SK-N-SH (cell line): ENCODE results near the gene MTHFS. TPM values are rescaled to one million over a fixed set of nuclear protein-coding genes. Genes with fewer than 3 reads are reported as not detected.

Experiments used
- CTCF ChIA-PET: fragments of 300-600, 350-600 bp; formaldehyde crosslinking; extraction: SDS; loops from one replicate; lab custom pipeline; 2021; lab: Yijun Ruan, JAX
- POLR2A ChIA-PET: fragments of 350-600 bp; sonication (Branson Sonifier 250); formaldehyde crosslinking; extraction: SDS; loops from one replicate; lab custom pipeline; 2020; ENCODE audit warnings: antibody characterized with exemption, inconsistent platforms; lab: Yijun Ruan, JAX
- DNase-seq: peaks from one replicate; pipeline ENCODE4 v3.0.0; 2012
- H2AFZ ChIP-seq: fragments of 200-600 bp; sonication (generic); 2 replicates; pipeline ENCODE4 v1.8.1; 2016; ENCODE audit warnings: antibody characterized with exemption, mild to moderate bottlenecking, low read depth
- H3F3A ChIP-seq: fragments of 200-600 bp; sonication (generic); replicated peaks from 2 replicates; pipeline ENCODE3; 2016; ENCODE audit warnings: antibody characterized with exemption, mild to moderate bottlenecking; ENCODE audit not compliant: insufficient read depth
- H3K27ac ChIP-seq, 2 experiments: fragments of 200-500 bp in 1 of 2; fragments of 200-600 bp in 1 of 2; sonication (Bioruptor generic) in 1 of 2; sonication (generic), shearing (Covaris generic) in 1 of 2; 2 replicates each; pipeline versions ENCODE4 v1.5.1 to v1.6.1; 2014 to 2016; ENCODE audit warnings: low read depth in 2 of 2, inconsistent platforms in 1 of 2, low read length in 1 of 2, mild to moderate bottlenecking in 1 of 2, mixed read lengths in 1 of 2
- H3K27me3 ChIP-seq: fragments of 200-600 bp; sonication (generic), shearing (Covaris generic); 2 replicates; pipeline ENCODE4 v1.6.1; 2016; ENCODE audit warnings: mixed run types; ENCODE audit not compliant: insufficient read depth
- H3K36me3 ChIP-seq, 2 experiments: fragments of 200-500 bp in 1 of 2; fragments of 200-600 bp in 1 of 2; sonication (Bioruptor generic) in 1 of 2; sonication (generic) in 1 of 2; replicated peaks in 1 of 2; 2 replicates each; pipeline versions ENCODE3 to v1.5.1; 2014 to 2016; ENCODE audit warnings: low read length in 1 of 2, mild to moderate bottlenecking in 1 of 2; ENCODE audit not compliant: insufficient read depth in 2 of 2, control insufficient read depth in 1 of 2
- H3K4me1 ChIP-seq, 2 experiments: fragments of 200-500 bp in 1 of 2; fragments of 200-600 bp in 1 of 2; sonication (Bioruptor generic) in 1 of 2; sonication (generic), shearing (Covaris generic) in 1 of 2; 2 replicates each; pipeline versions ENCODE4 v1.5.1 to v1.6.1; 2014 to 2016; ENCODE audit warnings: low read depth in 1 of 2, low read length in 1 of 2, mixed run types in 1 of 2; ENCODE audit not compliant: insufficient read depth in 2 of 2, control insufficient read depth in 1 of 2
- H3K4me2 ChIP-seq: fragments of 200-600 bp; sonication (generic), shearing (Covaris generic); 2 replicates; pipeline ENCODE4 v1.6.1; 2017; ENCODE audit warnings: mixed run types
- H3K4me3 ChIP-seq, 2 experiments: fragments of 200-500 bp in 1 of 2; fragments of 200-600 bp in 1 of 2; sonication (Bioruptor generic) in 1 of 2; sonication (generic), shearing (Covaris generic) in 1 of 2; 2 replicates each; pipeline versions ENCODE4 v1.5.1 to v1.8.1; 2014 to 2016; ENCODE audit warnings: low read depth in 2 of 2, inconsistent platforms in 1 of 2, low read length in 1 of 2, mild to moderate bottlenecking in 1 of 2, mixed read lengths in 1 of 2, moderate library complexity in 1 of 2
- H3K79me2 ChIP-seq: fragments of 200-600 bp; sonication (generic); 2 replicates; pipeline ENCODE4 v1.8.1; 2017; ENCODE audit warnings: mild to moderate bottlenecking; ENCODE audit not compliant: insufficient read depth
- H3K9ac ChIP-seq: fragments of 200-600 bp; sonication (generic); 2 replicates; pipeline ENCODE4 v1.6.1; 2017; ENCODE audit warnings: mixed run types
- H3K9me2 ChIP-seq: fragments of 200-600 bp; sonication (generic); 2 replicates; pipeline ENCODE4 v1.6.1; 2017; ENCODE audit warnings: mixed run types
- H3K9me3 ChIP-seq: fragments of 200-600 bp; sonication (generic); 2 replicates; pipeline ENCODE4 v1.6.1; 2017; ENCODE audit warnings: mixed run types, mild to moderate bottlenecking, moderate library complexity
- H4K20me1 ChIP-seq: fragments of 200-600 bp; sonication (generic); 2 replicates; pipeline ENCODE4 v1.6.1; 2017; ENCODE audit warnings: mild to moderate bottlenecking, mixed run types; ENCODE audit not compliant: insufficient read depth
- CHD2 ChIP-seq: fragments of 150-350 bp; IDR thresholded peaks from 2 replicates; pipeline ENCODE4 v1.6.1; 2018; ENCODE audit warnings: low read length; ENCODE audit not compliant: partially characterized antibody
- ELF1 ChIP-seq: IDR thresholded peaks from 2 replicates; pipeline ENCODE4 v1.4.0; 2012
- EZH2phosphoT487 ChIP-seq: fragments of 200-600 bp; sonication (generic); IDR thresholded peaks from 2 replicates; pipeline ENCODE4 v1.6.1; 2017; ENCODE audit warnings: low read depth, mixed run types, mild to moderate bottlenecking, antibody characterized with exemption, moderate library complexity, borderline replicate concordance
- FOXM1 ChIP-seq: IDR thresholded peaks from 2 replicates; pipeline ENCODE4 v1.4.0; 2012; ENCODE audit warnings: low read depth, mild to moderate bottlenecking
- GABPA ChIP-seq: IDR thresholded peaks from 2 replicates; pipeline ENCODE4 v1.4.0; 2012; ENCODE audit warnings: low read depth, mild to moderate bottlenecking
- GATA2 ChIP-seq: sonication (generic); formaldehyde crosslinking; IDR thresholded peaks from 2 replicates; pipeline ENCODE4 v1.5.0; 2020; ENCODE audit warnings: mild to moderate bottlenecking, missing genetic modification reagents
- JUND ChIP-seq: IDR thresholded peaks from 2 replicates; pipeline ENCODE4 v1.4.0; 2012
- NRF1 ChIP-seq: IDR thresholded peaks from 2 replicates; pipeline ENCODE4 v1.6.1; 2012; ENCODE audit warnings: low read depth, mild to moderate bottlenecking, low read length
- POLR2AphosphoS5 ChIP-seq: IDR thresholded peaks from 2 replicates; pipeline ENCODE4 v1.6.1; 2012; ENCODE audit warnings: low read depth, low read length
- RXRA ChIP-seq: IDR thresholded peaks from 2 replicates; pipeline ENCODE4 v1.4.0; 2012; ENCODE audit warnings: low read depth, mild to moderate bottlenecking, borderline replicate concordance
- SMC3 ChIP-seq: IDR thresholded peaks from 2 replicates; pipeline ENCODE4 v1.6.1; 2012; ENCODE audit warnings: low read depth, low read length, improper control_type of control experiment
- TEAD4 ChIP-seq: IDR thresholded peaks from 2 replicates; pipeline ENCODE4 v1.4.0; 2012; ENCODE audit warnings: mild to moderate bottlenecking, borderline replicate concordance; ENCODE audit not compliant: insufficient read depth
- YY1 ChIP-seq: IDR thresholded peaks from 2 replicates; pipeline ENCODE4 v1.4.0; 2012; ENCODE audit warnings: low read depth, mild to moderate bottlenecking
- WGBS: methylation state at CpG from one replicate; pipeline ENCODE4 v1.1.6; 2017; ENCODE audit warnings: low lambda C conversion rate; 5-methylcytosine and 5-hydroxymethylcytosine counted together
- polyA plus RNA-seq, 3 experiments: library from polyadenylated mRNA; depleted of rRNA; stranded (reverse); fragments of >200 nt; gene quantifications; 2 replicates each; pipeline ENCODE4 v1.2.3, GENCODE V29; 2012
- TF ChIP-seq, protein P1 (sequence below): IDR thresholded peaks from 2 replicates; pipeline ENCODE4 v1.4.0; 2012; ENCODE audit warnings: low read depth, borderline replicate concordance
- TF ChIP-seq, protein P2 (sequence below): IDR thresholded peaks from 2 replicates; pipeline ENCODE4 v1.6.1; 2012; ENCODE audit warnings: mild to moderate bottlenecking, low read depth, low read length, moderate library complexity

Gene MTHFS
- polyA plus RNA-seq, 1 of the 3 experiments (the other 2 are of a cell fraction) = 21.9 TPM

- TF ChIP-seq EZH2phosphoT487 (no peak), SMC3 (no peak), CHD2 (no peak), GABPA (no peak), FOXM1 (no peak), ELF1 (no peak)
- Histone ChIP-seq H3F3A (no peaks in the 10 kb centered on the region), H3K79me2 (no peaks in the 10 kb centered on the region), H3K4me3 (no peak overlapping the region), H3K27ac (no peak overlapping the region), H3K9ac (no peak overlapping the region), H3K27me3 (no peaks in the 10 kb centered on the region), H3K4me2 (no peak overlapping the region), H3K36me3 (no peaks in the 10 kb centered on the region), H2AFZ (no peak overlapping the region), H3K4me1 (peaks cover 0 to 9% of the 10 kb centered on the region in 2 experiments; a peak in 1 of 4 replicates), H3K9me2 (no peaks in the 10 kb centered on the region), H3K9me3 (no peaks in the 10 kb centered on the region), H4K20me1 (no peaks in the 10 kb centered on the region)
- CTCF ChIA-PET = no interaction called here
- POLR2A ChIA-PET = no interaction called here
- DNase-seq = no peak
Observed at GRCh38 chr15:79820176-79820575, 76.6 kb downstream of the MTHFS start.

GRCh38 chr15:79816571-79816970 is 80.2 kb downstream of the MTHFS start:
- Histone ChIP-seq H3K79me2 (no peaks in the 10 kb centered on the region), H3K27me3 (no peaks in the 10 kb centered on the region), H3K4me2 (no peak overlapping the region), H3K9ac (no peak overlapping the region), H3K4me3 (no peak overlapping the region), H4K20me1 (no peaks in the 10 kb centered on the region), H2AFZ (no peak overlapping the region), H3F3A (no peaks in the 10 kb centered on the region), H3K9me3 (no peaks in the 10 kb centered on the region), H3K27ac (no peak overlapping the region), H3K36me3 (no peaks in the 10 kb centered on the region), H3K9me2 (no peaks in the 10 kb centered on the region), H3K4me1 (peaks cover 0 to 27% of the 10 kb centered on the region in 2 experiments; a peak in 2 of 4 replicates)
- POLR2A ChIA-PET = no interaction called here
- peak; percentile 21 for DNase-seq
- WGBS = 78% methylated on average over 3 of the region's 6 CpGs
- TF ChIP-seq, protein P1, sequence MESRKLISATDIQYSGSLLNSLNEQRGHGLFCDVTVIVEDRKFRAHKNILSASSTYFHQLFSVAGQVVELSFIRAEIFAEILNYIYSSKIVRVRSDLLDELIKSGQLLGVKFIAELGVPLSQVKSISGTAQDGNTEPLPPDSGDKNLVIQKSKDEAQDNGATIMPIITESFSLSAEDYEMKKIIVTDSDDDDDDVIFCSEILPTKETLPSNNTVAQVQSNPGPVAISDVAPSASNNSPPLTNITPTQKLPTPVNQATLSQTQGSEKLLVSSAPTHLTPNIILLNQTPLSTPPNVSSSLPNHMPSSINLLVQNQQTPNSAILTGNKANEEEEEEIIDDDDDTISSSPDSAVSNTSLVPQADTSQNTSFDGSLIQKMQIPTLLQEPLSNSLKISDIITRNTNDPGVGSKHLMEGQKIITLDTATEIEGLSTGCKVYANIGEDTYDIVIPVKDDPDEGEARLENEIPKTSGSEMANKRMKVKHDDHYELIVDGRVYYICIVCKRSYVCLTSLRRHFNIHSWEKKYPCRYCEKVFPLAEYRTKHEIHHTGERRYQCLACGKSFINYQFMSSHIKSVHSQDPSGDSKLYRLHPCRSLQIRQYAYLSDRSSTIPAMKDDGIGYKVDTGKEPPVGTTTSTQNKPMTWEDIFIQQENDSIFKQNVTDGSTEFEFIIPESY = no peak
- TF ChIP-seq GABPA (no peak), FOXM1 (no peak), NRF1 (no peak), TEAD4 (no peak), YY1 (no peak), SMC3 (no peak), JUND (no peak), RXRA (no peak), GATA2 (CRISPR knock-in tag) (no peak), POLR2AphosphoS5 (no peak)
- TF ChIP-seq, protein P2, sequence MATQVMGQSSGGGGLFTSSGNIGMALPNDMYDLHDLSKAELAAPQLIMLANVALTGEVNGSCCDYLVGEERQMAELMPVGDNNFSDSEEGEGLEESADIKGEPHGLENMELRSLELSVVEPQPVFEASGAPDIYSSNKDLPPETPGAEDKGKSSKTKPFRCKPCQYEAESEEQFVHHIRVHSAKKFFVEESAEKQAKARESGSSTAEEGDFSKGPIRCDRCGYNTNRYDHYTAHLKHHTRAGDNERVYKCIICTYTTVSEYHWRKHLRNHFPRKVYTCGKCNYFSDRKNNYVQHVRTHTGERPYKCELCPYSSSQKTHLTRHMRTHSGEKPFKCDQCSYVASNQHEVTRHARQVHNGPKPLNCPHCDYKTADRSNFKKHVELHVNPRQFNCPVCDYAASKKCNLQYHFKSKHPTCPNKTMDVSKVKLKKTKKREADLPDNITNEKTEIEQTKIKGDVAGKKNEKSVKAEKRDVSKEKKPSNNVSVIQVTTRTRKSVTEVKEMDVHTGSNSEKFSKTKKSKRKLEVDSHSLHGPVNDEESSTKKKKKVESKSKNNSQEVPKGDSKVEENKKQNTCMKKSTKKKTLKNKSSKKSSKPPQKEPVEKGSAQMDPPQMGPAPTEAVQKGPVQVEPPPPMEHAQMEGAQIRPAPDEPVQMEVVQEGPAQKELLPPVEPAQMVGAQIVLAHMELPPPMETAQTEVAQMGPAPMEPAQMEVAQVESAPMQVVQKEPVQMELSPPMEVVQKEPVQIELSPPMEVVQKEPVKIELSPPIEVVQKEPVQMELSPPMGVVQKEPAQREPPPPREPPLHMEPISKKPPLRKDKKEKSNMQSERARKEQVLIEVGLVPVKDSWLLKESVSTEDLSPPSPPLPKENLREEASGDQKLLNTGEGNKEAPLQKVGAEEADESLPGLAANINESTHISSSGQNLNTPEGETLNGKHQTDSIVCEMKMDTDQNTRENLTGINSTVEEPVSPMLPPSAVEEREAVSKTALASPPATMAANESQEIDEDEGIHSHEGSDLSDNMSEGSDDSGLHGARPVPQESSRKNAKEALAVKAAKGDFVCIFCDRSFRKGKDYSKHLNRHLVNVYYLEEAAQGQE = no peak
- CTCF ChIA-PET = no interaction called here
